GM19467 (cell line): ENCODE measurements around the gene CFAP20DC.
"Not testable (repeated sequence)": the region's sequence is repeated elsewhere in the genome, so short reads cannot be mapped to it uniquely, and the experiment has no call there.

Experiments
- ATAC-seq: cut with Tn5 transposase; IDR thresholded peaks from one replicate; pipeline ENCODE4 v1.9.1; 2021; ENCODE audit warnings: mild to moderate bottlenecking, moderate library complexity; ENCODE audit not compliant: unreplicated experiment

The CFAP20DC gene

GRCh38 chr3:59049671-59050331 is at the start of gene CFAP20DC:
Gene CFAP20DC (minus strand): TSS chr3:59050025. CDS start chr3:59049631, 394 bp downstream.
- peak; percentile 99 for ATAC-seq

GRCh38 chr3:59098516-59098915 is 48.7 kb upstream of the CFAP20DC start:
- ATAC-seq: not testable (repeated sequence)

GRCh38 chr3:59094446-59094845 is 44.6 kb upstream of the CFAP20DC start:
- no peak for ATAC-seq

- ATAC-seq: no peak
Observed at GRCh38 chr3:59093521-59093920, 43.7 kb upstream of the CFAP20DC start.

- ATAC-seq: no peak
Observed at GRCh38 chr3:59088761-59089160, 38.9 kb upstream of the CFAP20DC start.

GRCh38 chr3:59085976-59086375 is 36.2 kb upstream of the CFAP20DC start:
- no peak for ATAC-seq

GRCh38 chr3:59084583-59084982 is 34.8 kb upstream of the CFAP20DC start:
- no peak for ATAC-seq

GRCh38 chr3:59082106-59082505 is 32.3 kb upstream of the CFAP20DC start:
- no peak for ATAC-seq

GRCh38 chr3:59081071-59081470 is 31.2 kb upstream of the CFAP20DC start:
- no peak for ATAC-seq

GRCh38 chr3:59079962-59080361 is 30.1 kb upstream of the CFAP20DC start:
- no peak for ATAC-seq

GRCh38 chr3:59074764-59075163 is 24.9 kb upstream of the CFAP20DC start:
- ATAC-seq: no peak

- ATAC-seq: no peak
Observed at GRCh38 chr3:59072681-59073080, 22.9 kb upstream of the CFAP20DC start.

GRCh38 chr3:59069838-59070237 is 20.0 kb upstream of the CFAP20DC start:
- ATAC-seq: no peak

GRCh38 chr3:59065240-59065639 is 15.4 kb upstream of the CFAP20DC start:
- ATAC-seq: no peak

GRCh38 chr3:59064728-59065127 is 14.9 kb upstream of the CFAP20DC start:
- ATAC-seq: no peak

GRCh38 chr3:59064276-59064675 is 14.5 kb upstream of the CFAP20DC start:
- ATAC-seq: no peak

- ATAC-seq: no peak
Observed at GRCh38 chr3:59056706-59057105, 6.9 kb upstream of the CFAP20DC start.

GRCh38 chr3:59052803-59053411 is 3.1 kb upstream of the CFAP20DC start:
- ATAC-seq: no peak

- not testable (repeated sequence) for ATAC-seq
Observed at GRCh38 chr3:59050811-59051414, 1.1 kb upstream of the CFAP20DC start.

- ATAC-seq: no peak
Observed at GRCh38 chr3:59046839-59047238, 3.0 kb downstream of the CFAP20DC start.

GRCh38 chr3:59043391-59043790 is 6.4 kb downstream of the CFAP20DC start:
- no peak for ATAC-seq

GRCh38 chr3:59040902-59041301 is 8.9 kb downstream of the CFAP20DC start:
- no peak for ATAC-seq
